ENCODE data around the gene FBLN2. TPM values are rescaled to one million over a fixed set of nuclear protein-coding genes. Genes with fewer than 3 reads are reported as not detected.

The FBLN2 gene
- total and polyA plus RNA-seq, 4 donors, result 4.3 to 43.4 (median 21.1) TPM

- Histone ChIP-seq H3K27ac (ENCODE audit: low read depth in 1 of 2, low read length in 1 of 2) (no peak overlapping the region), H3K9ac (ENCODE audit: insufficient read depth in 1 of 2, low read length in 2 of 2) (no peak overlapping the region), H3K9me3 (ENCODE audit: control insufficient read depth in 4 of 4, insufficient read depth in 3 of 4, low read length in 3 of 4) (no peaks in the 10 kb centered on the region), H3K27me3 (ENCODE audit: control insufficient read depth in 3 of 3, insufficient read depth in 3 of 3, low read length in 2 of 3) (peaks cover 0 to 3% (median 0%) of the 10 kb centered on the region in 3 donors), H3K4me3 (no peak overlapping the region), H3K4me1 (ENCODE audit: control insufficient read depth in 5 of 5, insufficient read depth in 5 of 5, low read length in 5 of 5) (peaks cover 0 to 53% (median 9%) of the 10 kb centered on the region in 5 donors), H3K36me3 (ENCODE audit: control insufficient read depth in 4 of 4, insufficient read depth in 4 of 4, low read length in 4 of 4) (no peaks in the 10 kb centered on the region)
- peak; percentile 46 to 66 (median 61) for DNase-seq
- no peak for TF ChIP-seq CTCF (IDR thresholded peaks at IDR 0.05; ENCODE audit: control extremely low read depth, extremely low read depth)
- 60 to 61% methylated on average over 18 of the region's 18 CpGs for WGBS, 2 donors
- ATAC-seq (ENCODE audit: insufficient read depth, low FRiP score), result no peak
These were observed 898 bp downstream of the FBLN2 start for GRCh38 chr3:13549623-13550422.

GRCh38 chr3:13550423-13550690 is 1.4 kb downstream of the FBLN2 start:
- ATAC-seq (ENCODE audit: insufficient read depth, low FRiP score) (no peak), DNase-seq (no peak)
- Histone ChIP-seq H3K27me3 (ENCODE audit: control insufficient read depth in 3 of 3, insufficient read depth in 3 of 3, low read length in 2 of 3) (peaks cover 0 to 3% (median 0%) of the 10 kb centered on the region in 3 donors), H3K27ac (ENCODE audit: low read depth in 1 of 2, low read length in 1 of 2) (no peak overlapping the region), H3K9me3 (ENCODE audit: control insufficient read depth in 4 of 4, insufficient read depth in 3 of 4, low read length in 3 of 4) (no peaks in the 10 kb centered on the region), H3K9ac (ENCODE audit: insufficient read depth in 1 of 2, low read length in 2 of 2) (no peak overlapping the region), H3K4me3 (no peak overlapping the region), H3K4me1 (ENCODE audit: control insufficient read depth in 5 of 5, insufficient read depth in 5 of 5, low read length in 5 of 5) (peaks cover 0 to 53% (median 9%) of the 10 kb centered on the region in 5 donors), H3K36me3 (ENCODE audit: control insufficient read depth in 4 of 4, insufficient read depth in 4 of 4, low read length in 4 of 4) (no peaks in the 10 kb centered on the region)
- 12 to 41% methylated on average over 2 of the region's 2 CpGs for WGBS, 2 donors
- no peak for TF ChIP-seq CTCF (IDR thresholded peaks at IDR 0.05; ENCODE audit: control extremely low read depth, extremely low read depth)

GRCh38 chr3:13550791-13551360 is 2.0 kb downstream of the FBLN2 start:
- no peak overlapping the region for H3K4me3 ChIP-seq
- TF ChIP-seq CTCF (IDR thresholded peaks at IDR 0.05; ENCODE audit: control extremely low read depth, extremely low read depth), result no peak
- H3K27me3 ChIP-seq (ENCODE audit: control insufficient read depth in 3 of 3, insufficient read depth in 3 of 3, low read length in 2 of 3), result peaks cover 0 to 3% (median 0%) of the 10 kb centered on the region in 3 donors
- ATAC-seq (ENCODE audit: insufficient read depth, low FRiP score) (no peak), DNase-seq (no peak)
- H3K27ac ChIP-seq (ENCODE audit: low read depth in 1 of 2, low read length in 1 of 2), result no peak overlapping the region
- H3K9me3 ChIP-seq (ENCODE audit: control insufficient read depth in 4 of 4, insufficient read depth in 3 of 4, low read length in 3 of 4), result no peaks in the 10 kb centered on the region
- H3K4me1 ChIP-seq (ENCODE audit: control insufficient read depth in 5 of 5, insufficient read depth in 5 of 5, low read length in 5 of 5), result peaks cover 0 to 51% (median 9%) of the 10 kb centered on the region in 5 donors
- no peak overlapping the region for H3K9ac ChIP-seq (ENCODE audit: insufficient read depth in 1 of 2, low read length in 2 of 2)
- WGBS, 2 donors, result 77 to 83% methylated on average over 12 to 13 of the region's 13 CpGs
- no peaks in the 10 kb centered on the region for H3K36me3 ChIP-seq (ENCODE audit: control insufficient read depth in 4 of 4, insufficient read depth in 4 of 4, low read length in 4 of 4)

Data from lung (tissue), 12 donors.